Lung (tissue), 12 donors: ENCODE data around the gene TGFBR2. TPM values are rescaled to one million over a fixed set of nuclear protein-coding genes. Genes with fewer than 3 reads are reported as not detected.

ENCODE experiments used
- ATAC-seq: fragments of 200-7000 bp; cut with Tn5 transposase; one replicate; pipeline ENCODE4 v1.9.1; 2020; ENCODE audit warnings: moderate number of reproducible peaks; ENCODE audit not compliant: insufficient read depth, low FRiP score
- DNase-seq, 3 donors: peaks; one replicate each; pipeline ENCODE4 v3.0.0-alpha.2; 2013 to 2017
- H3K27ac ChIP-seq, 2 donors: one replicate each; pipeline ENCODE4 v1.5.1; 2013; ENCODE audit warnings: mild to moderate bottlenecking in 2 of 2, moderate library complexity in 2 of 2, control low read depth in 1 of 2, inconsistent platforms in 1 of 2, low read depth in 1 of 2, low read length in 1 of 2
- H3K27me3 ChIP-seq, 3 donors: one replicate each; pipeline ENCODE4 v1.5.1; 2013; ENCODE audit warnings: low read length in 2 of 3; ENCODE audit not compliant: control insufficient read depth in 3 of 3, insufficient read depth in 3 of 3
- H3K36me3 ChIP-seq, 4 donors: one replicate each; pipeline ENCODE4 v1.5.1; 2013; ENCODE audit warnings: low read length in 4 of 4, mild to moderate bottlenecking in 1 of 4, moderate library complexity in 1 of 4; ENCODE audit not compliant: control insufficient read depth in 4 of 4, insufficient read depth in 4 of 4
- H3K4me1 ChIP-seq, 5 donors: one replicate each; pipeline ENCODE4 v1.5.1; 2013; ENCODE audit warnings: low read length in 5 of 5, mild to moderate bottlenecking in 2 of 5, moderate library complexity in 1 of 5; ENCODE audit not compliant: control insufficient read depth in 5 of 5, insufficient read depth in 5 of 5
- H3K4me3 ChIP-seq: one replicate; pipeline ENCODE4 v1.5.1; 2013; ENCODE audit warnings: mild to moderate bottlenecking, control low read depth, moderate library complexity
- H3K9ac ChIP-seq, 2 donors: one replicate each; pipeline ENCODE4 v1.5.1; 2013; ENCODE audit warnings: low read length in 2 of 2, control low read depth in 1 of 2; ENCODE audit not compliant: insufficient read depth in 1 of 2
- H3K9me3 ChIP-seq, 4 donors: one replicate each; pipeline ENCODE4 v1.5.1; 2013; ENCODE audit warnings: low read length in 3 of 4, mild to moderate bottlenecking in 1 of 4, moderate library complexity in 1 of 4; ENCODE audit not compliant: control insufficient read depth in 4 of 4, insufficient read depth in 3 of 4
- CTCF ChIP-seq: IDR thresholded peaks from 2 replicates; pipeline ENCODE4 v1.5.1; 2012; ENCODE audit warnings: mild to moderate bottlenecking; ENCODE audit errors: control extremely low read depth, extremely low read depth
- WGBS, 2 donors: extraction: QIAGEN DNeasy Blood & Tissue Kit; methylation state at CpG; one replicate each; pipeline ENCODE4 v1.1.7; 2013; 5-methylcytosine and 5-hydroxymethylcytosine counted together
- polyA plus RNA-seq, 2 donors: library from polyadenylated mRNA; stranded (reverse); fragments of 200-250 nt; gene quantifications; one replicate each; pipeline ENCODE4 v1.2.1, GENCODE V29; 2013
- total RNA-seq, 2 donors: library from RNA; depleted of rRNA in 1 of 2; stranded (reverse); fragments of >200 nt in 1 of 2; gene quantifications; one replicate each; pipeline ENCODE4 v1.2.1, GENCODE V29; 2014 to 2021
- donor health status: control.
- donor health status: control.
- donor health status: Bipolar disorder and iron deficiency.
- donor health status: healthy.
- donor health status: DM: yes; HTN: yes; CAD: no.

Gene TGFBR2
- total and polyA plus RNA-seq, 4 donors = 31.1 to 232 (median 163) TPM

- TF ChIP-seq CTCF = no peak
- ATAC-seq (no peak), DNase-seq (no peak)
- Histone ChIP-seq H3K4me1 (no peaks in the 10 kb centered on the region), H3K9ac (no peak overlapping the region), H3K27me3 (no peaks in the 10 kb centered on the region), H3K9me3 (peaks cover 0 to 1% (median 0%) of the 10 kb centered on the region in 4 donors), H3K27ac (no peak overlapping the region), H3K36me3 (no peaks in the 10 kb centered on the region), H3K4me3 (no peak overlapping the region)
- WGBS, 2 donors = 95 to 98% methylated on average over 3 of the region's 3 CpGs
These were observed 107.6 kb downstream of the TGFBR2 start for GRCh38 chr3:30713885-30714503.

- DNase-seq = no peak
- Histone ChIP-seq H3K27me3 (no peaks in the 10 kb centered on the region), H3K4me3 (no peak overlapping the region), H3K9ac (no peak overlapping the region), H3K4me1 (peaks cover 0 to 6% (median 0%) of the 10 kb centered on the region in 5 donors), H3K36me3 (no peaks in the 10 kb centered on the region), H3K9me3 (no peaks in the 10 kb centered on the region), H3K27ac (no peak overlapping the region)
- no peak for ATAC-seq
- TF ChIP-seq CTCF = no peak
- WGBS, 2 donors = 97 to 98% methylated on average over 3 of the region's 3 CpGs
These were observed 113.1 kb downstream of the TGFBR2 start for GRCh38 chr3:30719536-30719935.

- Histone ChIP-seq H3K27me3 (no peaks in the 10 kb centered on the region), H3K4me3 (no peak overlapping the region), H3K36me3 (no peaks in the 10 kb centered on the region), H3K9me3 (no peaks in the 10 kb centered on the region), H3K4me1 (peaks cover 0 to 6% (median 0%) of the 10 kb centered on the region in 5 donors), H3K27ac (no peak overlapping the region), H3K9ac (no peak overlapping the region)
- DNase-seq (peak in 2 of 3 donors; percentile 15 to 44), ATAC-seq (no peak)
- TF ChIP-seq CTCF = no peak
- 77 to 82% methylated on average over 5 of the region's 5 CpGs for WGBS, 2 donors
These were observed 114.3 kb downstream of the TGFBR2 start for GRCh38 chr3:30720586-30721313.
